HG02870 (cell line): Measurements from ENCODE around the gene DAAM2.

Experiments
- ATAC-seq: cut with Tn5 transposase; IDR thresholded peaks from one replicate; pipeline ENCODE4 v1.9.1; 2021; ENCODE audit warnings: mild to moderate bottlenecking, moderate library complexity; ENCODE audit not compliant: unreplicated experiment

DAAM2 gene

GRCh38 chr6:39786649-39787048 lies 5.5 kb upstream of the DAAM2 start:
- ATAC-seq: no peak

GRCh38 chr6:39787322-39787721 lies 4.9 kb upstream of the DAAM2 start:
- no peak for ATAC-seq

GRCh38 chr6:39790772-39791171 lies 1.4 kb upstream of the DAAM2 start:
- ATAC-seq: no peak

- no peak for ATAC-seq
Measured at GRCh38 chr6:39791311-39791710, 865 bp upstream of the DAAM2 start.

- no peak for ATAC-seq
Measured at GRCh38 chr6:39792540-39793450, 619 bp downstream of the DAAM2 start.

GRCh38 chr6:39793516-39793915 lies 1.3 kb downstream of the DAAM2 start:
- no peak for ATAC-seq

- ATAC-seq: no peak
Measured at GRCh38 chr6:39794231-39794630, 2.1 kb downstream of the DAAM2 start.

- no peak for ATAC-seq
Measured at GRCh38 chr6:39797751-39798150, 5.6 kb downstream of the DAAM2 start.

- no peak for ATAC-seq
Measured at GRCh38 chr6:39800034-39801032, 8.2 kb downstream of the DAAM2 start.

- no peak for ATAC-seq
Measured at GRCh38 chr6:39801456-39802251, 9.5 kb downstream of the DAAM2 start.

GRCh38 chr6:39803872-39804271 lies 11.7 kb downstream of the DAAM2 start:
- no peak for ATAC-seq

- no peak for ATAC-seq
Measured at GRCh38 chr6:39804466-39805065, 12.4 kb downstream of the DAAM2 start.

- ATAC-seq: no peak
Measured at GRCh38 chr6:39806278-39806677, 14.1 kb downstream of the DAAM2 start.

- ATAC-seq: no peak
Measured at GRCh38 chr6:39808346-39808745, 16.2 kb downstream of the DAAM2 start.

- ATAC-seq: no peak
Measured at GRCh38 chr6:39808964-39809363, 16.8 kb downstream of the DAAM2 start.

- ATAC-seq: no peak
Measured at GRCh38 chr6:39811835-39812345, 19.7 kb downstream of the DAAM2 start.

GRCh38 chr6:39812496-39812852 lies 20.3 kb downstream of the DAAM2 start:
- ATAC-seq: no peak

- peak; percentile 90 for ATAC-seq
Measured at GRCh38 chr6:39812853-39813533, 20.8 kb downstream of the DAAM2 start.

- ATAC-seq: no peak
Measured at GRCh38 chr6:39814236-39814635, 22.1 kb downstream of the DAAM2 start.

- no peak for ATAC-seq
Measured at GRCh38 chr6:39815356-39815755, 23.2 kb downstream of the DAAM2 start.
